HCT116 (cell line): Measurements from ENCODE around the gene UGDH. TPM values are rescaled to one million over a fixed set of nuclear protein-coding genes. Genes with fewer than 3 reads are reported as not detected.

Source experiments
- ATAC-seq: fragments of 200-7000 bp; cut with Tn5 transposase; 2 replicates; pipeline ENCODE4 v1.9.1; 2020; ENCODE audit warnings: mild to moderate bottlenecking, moderate library complexity
- BruUV-seq: library from RNA; stranded (reverse); fragments of 400-500 nt; replicated peaks from 2 replicates; lab custom pipeline; 2021; lab: Mats Ljungman, UMichigan
- CTCF ChIA-PET: fragments of 300-600 bp; sonication (Branson Sonifier 250); formaldehyde crosslinking; loops from one replicate; lab custom pipeline; 2021; ENCODE audit warnings: antibody characterized with exemption; lab: Charles Lee
- POLR2A ChIA-PET: fragments of 300-600, 350-600 bp; sonication (Branson Sonifier 250); formaldehyde crosslinking; loops from one replicate; lab custom pipeline; 2021; ENCODE audit warnings: antibody characterized with exemption; lab: Charles Lee
- RAD21 ChIA-PET, 2 experiments: fragments of 300-600 bp; sonication (Branson Sonifier 250); formaldehyde crosslinking; loops; one replicate each; lab custom pipeline; 2023; ENCODE audit warnings: low total read pairs in 2 of 2; ENCODE audit not compliant: uncharacterized antibody in 2 of 2, unreplicated experiment in 2 of 2, low non-redundant PET in 1 of 2; lab: Charles Lee
- DNase-seq: peaks from one replicate; pipeline ENCODE4 v3.0.0-alpha.2; 2010; ENCODE audit warnings: low read depth, low spot score
- H2AFZ ChIP-seq: fragments of 200-600 bp; shearing (Covaris generic), sonication (generic); 2 replicates; pipeline ENCODE4 v1.6.1; 2017; ENCODE audit warnings: low read depth, mixed run types, mixed read lengths, antibody characterized with exemption, low read length; ENCODE audit not compliant: poor library complexity, severe bottlenecking
- H3K27ac ChIP-seq: 2 replicates; pipeline ENCODE4 v1.5.1; 2012; ENCODE audit warnings: low read depth, low read length
- H3K27me3 ChIP-seq: fragments of 200-600 bp; sonication (generic); 2 replicates; pipeline ENCODE4 v1.6.1; 2016; ENCODE audit warnings: mixed run types, low read length, mixed read lengths; ENCODE audit not compliant: insufficient read depth
- H3K36me3 ChIP-seq, 2 experiments: fragments of 200-500 bp in 1 of 2; fragments of 200-600 bp in 1 of 2; sonication (Bioruptor generic) in 1 of 2; sonication (generic) in 1 of 2; 2 replicates each; pipeline versions ENCODE4 v1.5.1 to v1.6.1; 2014 to 2016; ENCODE audit warnings: low read length in 2 of 2, inconsistent platforms in 1 of 2, mixed read lengths in 1 of 2, mixed run types in 1 of 2; ENCODE audit not compliant: insufficient read depth in 2 of 2, control insufficient read depth in 1 of 2
- H3K4me1 ChIP-seq, 2 experiments: fragments of 200-600 bp in 1 of 2; sonication (generic) in 1 of 2; 2 replicates each; pipeline versions ENCODE4 v1.5.1 to v1.6.1; 2012 to 2017; ENCODE audit warnings: low read length in 2 of 2, inconsistent platforms in 1 of 2, mild to moderate bottlenecking in 1 of 2, mixed read lengths in 1 of 2, mixed run types in 1 of 2, moderate library complexity in 1 of 2; ENCODE audit not compliant: insufficient read depth in 2 of 2, control insufficient read depth in 1 of 2
- H3K4me2 ChIP-seq: fragments of 200-600 bp; sonication (generic); 2 replicates; pipeline ENCODE4 v1.6.1; 2017; ENCODE audit warnings: mixed run types, low read length, mixed read lengths
- H3K4me3 ChIP-seq, 2 experiments: fragments of 200-600 bp in 1 of 2; sonication (generic) in 1 of 2; replicated peaks in 1 of 2; 2 replicates each; pipeline ENCODE4 v1.5.1; 2011 to 2016; ENCODE audit warnings: low read length in 2 of 2, control low read depth in 1 of 2, low read depth in 1 of 2, mild to moderate bottlenecking in 1 of 2, mixed read lengths in 1 of 2, mixed run types in 1 of 2
- H3K79me2 ChIP-seq: fragments of 200-600 bp; sonication (generic); 2 replicates; pipeline ENCODE4 v1.6.1; 2017; ENCODE audit warnings: mild to moderate bottlenecking, mixed run types, low read length, moderate library complexity, mixed read lengths; ENCODE audit not compliant: insufficient read depth
- H3K9ac ChIP-seq: fragments of 200-600 bp; sonication (generic); 2 replicates; pipeline ENCODE4 v1.6.1; 2016; ENCODE audit warnings: low read length, mixed read lengths
- H3K9me2 ChIP-seq: fragments of 200-600 bp; sonication (generic), shearing (Covaris generic); 2 replicates; pipeline ENCODE4 v1.6.1; 2017; ENCODE audit warnings: mixed run types, mild to moderate bottlenecking, moderate library complexity; ENCODE audit not compliant: insufficient read depth
- H3K9me3 ChIP-seq, 2 experiments: fragments of 200-500 bp in 1 of 2; fragments of 200-600 bp in 1 of 2; sonication (Bioruptor generic) in 1 of 2; sonication (generic) in 1 of 2; 2 replicates each; pipeline ENCODE4 v1.6.1; 2014 to 2017; ENCODE audit warnings: low read length in 2 of 2, mixed read lengths in 2 of 2, inconsistent platforms in 1 of 2, low read depth in 1 of 2, mild to moderate bottlenecking in 1 of 2, mixed run types in 1 of 2, moderate library complexity in 1 of 2; ENCODE audit not compliant: control insufficient read depth in 1 of 2, insufficient read depth in 1 of 2
- H4K20me1 ChIP-seq: fragments of 200-600 bp; sonication (generic), shearing (Covaris generic); 2 replicates; pipeline ENCODE4 v1.6.1; 2017; ENCODE audit warnings: mixed run types, mild to moderate bottlenecking, moderate library complexity; ENCODE audit not compliant: insufficient read depth
- ATF3 ChIP-seq: IDR thresholded peaks from 2 replicates; pipeline ENCODE4 v1.6.1; 2012
- CEBPB ChIP-seq: IDR thresholded peaks from 2 replicates; pipeline ENCODE4 v1.6.1; 2012; ENCODE audit warnings: low read depth
- CTCF ChIP-seq, 3 experiments: fragments of 200-600 bp in 1 of 3; sonication (generic) in 1 of 3; IDR thresholded peaks in 2 of 3; conservative IDR thresholded peaks in 1 of 3; 2 replicates each; pipeline ENCODE4 v1.5.1; 2012 to 2017; ENCODE audit warnings: low read depth in 2 of 3, low read length in 2 of 3, antibody characterized with exemption in 1 of 3, borderline replicate concordance in 1 of 3, control low read depth in 1 of 3, mild to moderate bottlenecking in 1 of 3, mixed read lengths in 1 of 3, mixed run types in 1 of 3, moderate library complexity in 1 of 3; ENCODE audit not compliant: insufficient read depth in 1 of 3
- EGR1 ChIP-seq: IDR thresholded peaks from 2 replicates; pipeline ENCODE4 v1.6.1; 2012; ENCODE audit warnings: low read depth
- ELF1 ChIP-seq: IDR thresholded peaks from 2 replicates; pipeline ENCODE4 v1.6.1; 2012; ENCODE audit warnings: low read depth, borderline replicate concordance
- EZH2 ChIP-seq: fragments of 200-600 bp; sonication (generic); IDR thresholded peaks from 2 replicates; pipeline ENCODE4 v1.6.1; 2017; ENCODE audit warnings: antibody characterized with exemption, mixed run types
- FOSL1 ChIP-seq: IDR thresholded peaks from 2 replicates; pipeline ENCODE4 v1.6.1; 2012; ENCODE audit warnings: low read depth
- MAX ChIP-seq: IDR thresholded peaks from 2 replicates; pipeline ENCODE4 v1.6.1; 2012
- POLR2AphosphoS5 ChIP-seq: IDR thresholded peaks from 2 replicates; pipeline ENCODE4 v1.6.1; 2011; ENCODE audit warnings: mild to moderate bottlenecking, low read depth, low read length, moderate library complexity
- RAD21 ChIP-seq: IDR thresholded peaks from 2 replicates; pipeline ENCODE4 v1.6.1; 2012; ENCODE audit warnings: low read depth, mild to moderate bottlenecking
- REST ChIP-seq: IDR thresholded peaks from 2 replicates; pipeline ENCODE4 v1.6.1; 2012; ENCODE audit warnings: low read depth
- SIN3A ChIP-seq: IDR thresholded peaks from 2 replicates; pipeline ENCODE4 v1.6.1; 2012; ENCODE audit warnings: low read depth
- SP1 ChIP-seq: IDR thresholded peaks from 2 replicates; pipeline ENCODE4 v1.6.1; 2012; ENCODE audit warnings: low read depth
- YY1 ChIP-seq: IDR thresholded peaks from 2 replicates; pipeline ENCODE4 v1.6.1; 2011; ENCODE audit warnings: low read length, low read depth, moderate library complexity, mild to moderate bottlenecking; ENCODE audit not compliant: insufficient replicate concordance; ENCODE audit errors: extremely low read depth
- ZBTB33 ChIP-seq: IDR thresholded peaks from 2 replicates; pipeline ENCODE4 v1.6.1; 2011; ENCODE audit warnings: mild to moderate bottlenecking, low read length, moderate library complexity; ENCODE audit not compliant: insufficient replicate concordance; ENCODE audit errors: extremely low read depth
- ZFX ChIP-seq: fragments of 450-650 bp; IDR thresholded peaks from 2 replicates; pipeline ENCODE4 v1.6.1; 2017
- ZNF274 ChIP-seq: fragments of 200-500 bp; sonication (Bioruptor generic); IDR thresholded peaks from 2 replicates; pipeline ENCODE4 v1.6.1; 2014; ENCODE audit warnings: mild to moderate bottlenecking, low read depth, low read length, inconsistent platforms
- intact Hi-C: fragments of 100-400 bp; cut with micrococcal nuclease; formaldehyde crosslinking; loops from 2 replicates; pipeline ENCODE4 v1.10.0; 2022
- total RNA-seq: library from RNA; stranded (reverse); gene quantifications from one replicate; pipeline ENCODE4 v1.2.1, GENCODE V29; 2021; ENCODE audit not compliant: unreplicated experiment

Gene UGDH
- total RNA-seq, 1 experiment from 2014 or later: 67.9 TPM

GRCh38 chr4:39469429-39470077, 57.7 kb downstream of the UGDH start (continued):
- TF ChIP-seq RAD21 (peak; percentile 96), ZFX (no peak), POLR2AphosphoS5 (no peak), EZH2 (no peak), ATF3 (no peak)

GRCh38 chr4:39467464-39467863, 59.8 kb downstream of the UGDH start:
- ChIA-PET RAD21 (no interaction called here), POLR2A (no interaction called here), CTCF (no interaction called here)
- H3K27me3 ChIP-seq: no peaks in the 10 kb centered on the region
- TF ChIP-seq FOSL1 (no peak), ZFX (no peak), ELF1 (no peak), RAD21 (no peak), POLR2AphosphoS5 (no peak), YY1 (no peak), CEBPB (no peak), MAX (no peak), REST (no peak), EGR1 (no peak), SIN3A (no peak), ZNF274 (no peak), CTCF (IDR thresholded peaks at IDR 0.05 in 2 of 3, conservative IDR thresholded peaks at IDR 0.05 in 1 of 3; ENCODE audit: borderline replicate concordance in 1 of 3, insufficient read depth in 1 of 3, low read depth in 2 of 3, low read length in 2 of 3) (no peak), EZH2 (no peak), ZBTB33 (no peak), SP1 (no peak)
- intact Hi-C loops: loop anchor here (5.0 to 10.0 kb wide), 5 partner anchors 125 to 837 kb away; partner anchors contain the start of genes N4BP2, SMIM14 and UBE2K
- H3K79me2 ChIP-seq: peaks cover 9% of the 10 kb centered on the region; the same call in 1 of the 2 replicates
- H3K27ac ChIP-seq: no peak overlapping the region
- no peak overlapping the region for H3K4me2 ChIP-seq
- no TSS peak for BruUV-seq
- H3K9me3 ChIP-seq: no peaks in the 10 kb centered on the region
- H3K36me3 ChIP-seq: peaks cover 20 to 26% of the 10 kb centered on the region in 2 experiments
- no peaks in the 10 kb centered on the region for H3K9me2 ChIP-seq
- H2AFZ ChIP-seq: no peak overlapping the region
- peaks cover 2 to 13% of the 10 kb centered on the region in 2 experiments; a peak in 2 of 4 replicates for H3K4me1 ChIP-seq
- H4K20me1 ChIP-seq: no peaks in the 10 kb centered on the region
- no peak overlapping the region for H3K4me3 ChIP-seq
- DNase-seq: no peak
- no peak for ATAC-seq
- H3K9ac ChIP-seq: no peak overlapping the region
